Left ventricle myocardium inferior (tissue), 1 donor: ENCODE measurements around the gene CEP41. TPM values are rescaled to one million over a fixed set of nuclear protein-coding genes. Genes with fewer than 3 reads are reported as not detected.

Source experiments
- DNase-seq: peaks from one replicate; pipeline ENCODE4 v3.0.0-alpha.2; 2020
- H3K27ac ChIP-seq: fragments of 200-600 bp; replicated peaks from 2 replicates; pipeline ENCODE4 v1.8.0; 2021
- H3K27me3 ChIP-seq: fragments of 200-600 bp; 2 replicates; pipeline ENCODE4 v1.8.0; 2021; ENCODE audit warnings: low read depth
- H3K36me3 ChIP-seq: fragments of 200-600 bp; 2 replicates; pipeline ENCODE4 v1.8.0; 2021
- H3K4me1 ChIP-seq: fragments of 200-600 bp; 2 replicates; pipeline ENCODE4 v1.8.0; 2021
- H3K4me3 ChIP-seq: fragments of 200-600 bp; 2 replicates; pipeline ENCODE4 v1.8.0; 2021; ENCODE audit warnings: mild to moderate bottlenecking, moderate library complexity
- H3K9me3 ChIP-seq: fragments of 200-600 bp; replicated peaks from 2 replicates; pipeline ENCODE4 v1.8.0; 2021
- intact Hi-C: fragments of 100-400 bp; cut with micrococcal nuclease; formaldehyde crosslinking; loops from one replicate; pipeline ENCODE4 v1.11.0; 2022
- total RNA-seq: library from RNA; stranded (reverse); fragmentation: NEBNext Ultra II Directional; extraction: Animal tissue kit (Norgen Biotek cat#: 25700); gene quantifications from one replicate; pipeline ENCODE4 v1.2.1, GENCODE V29; 2021
- TF ChIP-seq, protein P1 (sequence below): fragments of 200-600 bp; IDR thresholded peaks from 2 replicates; pipeline ENCODE4 v1.8.0; 2021; ENCODE audit warnings: antibody characterized with exemption, mild to moderate bottlenecking, borderline replicate concordance
- donor health status: DM: no; HTN: yes; CAD: no; lungs with severe emphysema.

CEP41 gene
- total RNA-seq, 1 donor from 2014 or later: 5.8 TPM

DNA sequence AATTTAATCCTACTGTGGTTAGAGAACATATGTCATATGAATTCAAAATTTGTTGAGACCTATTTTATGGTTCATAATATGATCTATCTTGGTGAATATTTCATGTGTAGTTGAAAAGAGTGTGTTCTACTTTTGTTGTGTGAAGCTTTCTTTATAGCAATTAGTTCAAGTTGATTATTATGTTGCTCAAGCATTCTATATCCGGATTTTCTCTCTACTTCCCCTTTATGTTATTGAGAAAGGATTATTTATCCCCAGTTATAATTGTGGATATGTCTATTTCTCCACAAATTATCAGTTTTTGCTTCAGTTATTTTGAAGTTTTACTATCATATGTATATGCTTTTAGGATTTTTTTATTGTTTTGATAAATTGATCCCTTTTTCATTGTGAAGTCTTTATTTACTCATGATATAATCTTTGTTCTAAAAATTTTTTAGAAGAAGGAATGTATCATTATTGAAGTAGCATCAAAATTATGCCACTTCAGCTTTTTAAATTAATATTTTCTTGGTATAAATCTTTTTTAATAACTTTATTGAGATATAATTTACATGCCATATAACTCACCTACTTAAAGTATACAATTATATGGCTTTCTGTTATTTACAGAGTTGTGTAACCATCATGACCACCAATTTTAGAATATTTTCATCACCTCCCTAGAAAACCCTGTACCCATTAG is 39.0 kb upstream of the CEP41 start:
- intact Hi-C loops: no loop called here
- DNase-seq: no peak

DNA sequence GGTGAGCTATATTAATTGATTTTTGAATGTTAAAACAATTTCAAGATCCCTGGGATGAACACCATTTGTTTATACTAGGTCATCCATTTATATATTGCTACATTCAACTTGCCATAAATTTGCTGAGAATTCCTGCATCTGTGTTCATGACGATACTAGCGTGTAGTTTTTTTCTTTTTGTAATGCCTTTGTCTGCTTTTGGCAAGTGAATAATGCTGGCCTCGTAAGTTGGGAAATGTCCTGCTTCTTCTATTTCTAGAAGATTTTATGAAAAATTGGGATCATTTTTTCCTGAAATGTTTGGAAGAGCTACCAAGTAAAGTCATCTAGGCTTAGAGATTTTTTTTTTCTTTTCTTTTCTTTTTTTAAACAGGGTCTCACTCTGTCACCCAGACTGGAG is 38.2 kb upstream of the CEP41 start:
- Histone ChIP-seq H3K4me1 (no peaks in the 10 kb centered on the region), H3K27ac (no peak overlapping the region), H3K36me3 (no peaks in the 10 kb centered on the region), H3K27me3 (peaks cover 22% of the 10 kb centered on the region), H3K9me3 (peaks cover 21% of the 10 kb centered on the region), H3K4me3 (no peak overlapping the region)
- intact Hi-C loops: no loop called here
- TF ChIP-seq, protein P1, sequence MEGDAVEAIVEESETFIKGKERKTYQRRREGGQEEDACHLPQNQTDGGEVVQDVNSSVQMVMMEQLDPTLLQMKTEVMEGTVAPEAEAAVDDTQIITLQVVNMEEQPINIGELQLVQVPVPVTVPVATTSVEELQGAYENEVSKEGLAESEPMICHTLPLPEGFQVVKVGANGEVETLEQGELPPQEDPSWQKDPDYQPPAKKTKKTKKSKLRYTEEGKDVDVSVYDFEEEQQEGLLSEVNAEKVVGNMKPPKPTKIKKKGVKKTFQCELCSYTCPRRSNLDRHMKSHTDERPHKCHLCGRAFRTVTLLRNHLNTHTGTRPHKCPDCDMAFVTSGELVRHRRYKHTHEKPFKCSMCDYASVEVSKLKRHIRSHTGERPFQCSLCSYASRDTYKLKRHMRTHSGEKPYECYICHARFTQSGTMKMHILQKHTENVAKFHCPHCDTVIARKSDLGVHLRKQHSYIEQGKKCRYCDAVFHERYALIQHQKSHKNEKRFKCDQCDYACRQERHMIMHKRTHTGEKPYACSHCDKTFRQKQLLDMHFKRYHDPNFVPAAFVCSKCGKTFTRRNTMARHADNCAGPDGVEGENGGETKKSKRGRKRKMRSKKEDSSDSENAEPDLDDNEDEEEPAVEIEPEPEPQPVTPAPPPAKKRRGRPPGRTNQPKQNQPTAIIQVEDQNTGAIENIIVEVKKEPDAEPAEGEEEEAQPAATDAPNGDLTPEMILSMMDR: no peak
- DNase-seq: no peak

More for the DNA sequence above, 39.0 kb upstream of the CEP41 start:
- H3K27me3 ChIP-seq: peaks cover 30% of the 10 kb centered on the region
- H3K4me1 ChIP-seq: no peaks in the 10 kb centered on the region
- no peak overlapping the region for H3K27ac ChIP-seq
- no peaks in the 10 kb centered on the region for H3K36me3 ChIP-seq
- no peak overlapping the region for H3K4me3 ChIP-seq
- TF ChIP-seq, protein P1: no peak
- H3K9me3 ChIP-seq: peaks cover 21% of the 10 kb centered on the region

DNA sequence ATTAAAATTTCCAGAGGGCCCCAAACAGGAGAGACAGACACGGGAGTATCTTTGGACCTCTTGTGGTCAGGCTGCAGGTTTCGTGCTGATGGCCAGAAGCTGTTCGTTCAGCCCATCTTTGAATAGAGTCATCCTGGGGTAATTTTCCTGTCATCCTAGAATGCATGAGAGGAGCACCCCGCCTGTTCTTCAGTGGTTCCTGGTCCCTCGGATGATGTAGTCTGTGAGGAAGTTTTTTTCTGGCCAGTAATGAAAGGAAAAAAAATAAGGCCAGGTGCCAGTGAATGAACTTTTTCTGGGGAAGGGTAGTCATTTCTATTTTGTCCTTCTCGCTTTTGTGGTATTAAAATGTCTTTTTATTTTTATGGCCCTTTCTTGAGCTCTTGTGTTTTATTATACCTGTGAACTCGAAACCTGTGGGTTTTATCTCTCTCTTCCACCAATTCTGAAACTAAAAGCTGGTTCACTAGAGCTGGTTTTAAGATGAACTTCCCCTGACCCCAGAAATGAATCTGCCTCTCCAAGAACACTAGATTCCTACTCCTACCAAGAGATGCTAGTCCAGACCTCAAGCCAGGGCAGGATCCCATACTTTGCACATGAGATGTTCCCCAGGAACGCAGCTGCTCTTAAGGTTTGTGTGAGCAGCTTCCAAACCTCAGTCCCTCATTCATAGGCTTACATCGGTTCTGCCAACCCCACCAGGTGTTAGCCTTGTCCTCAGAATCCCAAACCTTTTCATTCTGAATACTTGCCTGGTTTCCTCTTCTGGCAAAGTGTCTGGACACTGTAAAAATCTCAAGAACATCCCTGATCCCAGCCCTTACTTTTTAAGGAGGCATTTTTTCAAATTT is 35.7 kb upstream of the CEP41 start:
- Histone ChIP-seq H3K4me3 (no peak overlapping the region), H3K36me3 (no peaks in the 10 kb centered on the region), H3K27ac (no peak overlapping the region), H3K27me3 (no peaks in the 10 kb centered on the region), H3K4me1 (no peaks in the 10 kb centered on the region), H3K9me3 (peaks cover 21% of the 10 kb centered on the region)
- TF ChIP-seq, protein P1: no peak
- no peak for DNase-seq
- intact Hi-C loops: no loop called here

DNA sequence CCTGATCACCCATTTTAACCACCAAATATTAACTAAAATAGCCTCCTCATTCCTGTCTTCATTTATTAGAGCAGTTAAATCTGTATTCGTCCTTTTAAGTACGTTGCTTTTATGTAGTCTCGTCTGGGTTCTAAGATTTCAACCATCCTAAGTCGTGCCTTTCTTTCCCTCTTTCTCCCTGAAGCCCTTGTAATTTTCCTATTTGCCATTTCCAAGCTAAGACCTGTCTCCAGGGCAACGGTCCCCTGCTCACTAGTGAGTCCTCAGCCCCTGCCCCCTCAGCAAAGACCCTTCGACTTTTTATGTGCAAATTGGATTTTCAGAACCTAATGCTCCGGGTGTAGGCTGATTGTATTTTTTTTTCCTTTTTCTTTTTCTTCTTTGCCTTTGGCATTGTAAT is 35.0 kb upstream of the CEP41 start:
- H3K9me3 ChIP-seq: peaks cover 21% of the 10 kb centered on the region
- H3K27ac ChIP-seq: no peak overlapping the region
- no peaks in the 10 kb centered on the region for H3K36me3 ChIP-seq
- DNase-seq: no peak
- no peaks in the 10 kb centered on the region for H3K27me3 ChIP-seq
- TF ChIP-seq, protein P1: no peak
- H3K4me1 ChIP-seq: no peaks in the 10 kb centered on the region
- no peak overlapping the region for H3K4me3 ChIP-seq
- intact Hi-C loops: no loop called here

DNA sequence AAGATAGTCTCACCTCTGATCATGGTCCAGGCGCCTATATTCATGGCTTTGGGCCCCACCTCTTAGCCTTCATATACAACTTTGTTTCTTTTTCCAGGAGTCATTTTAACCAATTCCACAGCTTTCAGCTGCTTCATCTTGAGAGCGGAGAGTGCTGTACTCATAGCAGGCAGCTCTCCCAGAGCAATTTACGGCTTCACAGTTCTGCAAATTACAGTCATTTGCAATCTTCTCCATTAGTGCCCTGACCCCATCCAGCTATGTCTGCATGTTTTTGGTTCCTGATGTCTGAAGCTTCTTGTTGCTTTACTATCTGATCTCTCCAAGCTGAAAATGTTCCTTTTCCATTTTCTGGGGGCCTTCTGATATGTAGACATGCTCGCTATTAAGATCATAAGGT is 33.1 kb upstream of the CEP41 start:
- no peaks in the 10 kb centered on the region for H3K4me1 ChIP-seq
- H3K27ac ChIP-seq: no peak overlapping the region
- H3K36me3 ChIP-seq: no peaks in the 10 kb centered on the region
- no peak for DNase-seq
- no peak overlapping the region for H3K4me3 ChIP-seq
- intact Hi-C loops: no loop called here
- H3K9me3 ChIP-seq: peaks cover 20% of the 10 kb centered on the region
- TF ChIP-seq, protein P1: no peak
- H3K27me3 ChIP-seq: peaks cover 2% of the 10 kb centered on the region
